Epithelial cell of umbilical artery (primary cell): ENCODE results near the gene SEBOX. TPM values are rescaled to one million over a fixed set of nuclear protein-coding genes. Genes with fewer than 3 reads are reported as not detected.

ENCODE experiments used
- total RNA-seq: library from RNA; depleted of rRNA; stranded (reverse); fragments of >200 nt; gene quantifications from 2 replicates; pipeline ENCODE4 v1.2.3, GENCODE V29; 2014

Gene SEBOX
- total RNA-seq, result not detected in 2 replicates

GRCh38 chr17:28364665-28365363 is at the start of gene SEBOX:
Gene SEBOX, minus strand, starts transcription at chr17:28365199. Its CDS starts 48 bp downstream, at chr17:28365151.

GRCh38 chr17:28405632-28406472 is 40.9 kb upstream of the SEBOX start, which contains the start of gene SLC46A1:
Gene SLC46A1, minus strand, starts transcription at chr17:28406212. Its CDS starts 98 bp downstream, at chr17:28406114.

GRCh38 chr17:28371245-28372202 is 6.5 kb upstream of the SEBOX start, which contains the start of gene SARM1:
Gene SARM1, plus strand, starts transcription at chr17:28371694. Its CDS starts 339 bp downstream, at chr17:28372033.

GRCh38 chr17:28370035-28370743 is 5.2 kb upstream of the SEBOX start, which contains the start of gene VTN:
Gene VTN, minus strand, starts transcription at chr17:28370307. Its CDS starts 104 bp downstream, at chr17:28370203.

GRCh38 chr17:28357061-28357900 is 7.7 kb downstream of the SEBOX start, which contains the start of gene POLDIP2:
Gene POLDIP2, minus strand, starts transcription at chr17:28357527. Its CDS starts 79 bp downstream, at chr17:28357448.

GRCh38 chr17:28335201-28335958 is 29.6 kb downstream of the SEBOX start, which contains the start of the genes IFT20 and TNFAIP1:
Gene IFT20, minus strand, starts transcription at chr17:28335472. Its CDS starts 3,487 bp downstream, at chr17:28331985.
Gene TNFAIP1, plus strand, starts transcription at chr17:28335761. Its CDS starts 3,761 bp downstream, at chr17:28339522.

GRCh38 chr17:28318759-28319597 is 46.0 kb downstream of the SEBOX start, which contains the start of gene TMEM97:
Gene TMEM97, plus strand, starts transcription at chr17:28319200. Its CDS starts 40 bp downstream, at chr17:28319240.

Other genes with a start within 250 kb of the SEBOX start
- 19.1 and 22.7 TPM in 2 replicates for gene TMEM97, start 46.0 kb downstream of the SEBOX start, total RNA-seq
- gene IFT20, start 29.7 kb downstream of the SEBOX start, total RNA-seq, result 72.3 and 84.1 TPM in 2 replicates
- gene TNFAIP1, start 29.4 kb downstream of the SEBOX start, total RNA-seq, result 29.2 and 36.6 TPM in 2 replicates
- gene POLDIP2, start 7.7 kb downstream of the SEBOX start, total RNA-seq, result 70.5 and 73.7 TPM in 2 replicates
- gene VTN, start 5.1 kb upstream of the SEBOX start, total RNA-seq, result under 0.01 and 0.30 TPM in 2 replicates
- gene SARM1, start 6.5 kb upstream of the SEBOX start, total RNA-seq, result 2.6 and 5.5 TPM in 2 replicates
- gene SLC46A1, start 41.0 kb upstream of the SEBOX start, total RNA-seq, result 1.6 and 4.4 TPM in 2 replicates
- gene SLC13A2, start 108.4 kb upstream of the SEBOX start, total RNA-seq, result not detected in 2 replicates
- not detected in 2 replicates for gene FOXN1, start 141.1 kb upstream of the SEBOX start, total RNA-seq
- gene UNC119, start 187.4 kb upstream of the SEBOX start, total RNA-seq, result 16.2 and 28.6 TPM in 2 replicates
- gene PIGS, start 206.3 kb upstream of the SEBOX start, total RNA-seq, result 55.9 and 69.9 TPM in 2 replicates
- gene ALDOC, start 211.7 kb upstream of the SEBOX start, total RNA-seq, result 19.8 and 41.9 TPM in 2 replicates
- 29.2 and 37.8 TPM in 2 replicates for gene SPAG5, start 233.8 kb upstream of the SEBOX start, total RNA-seq
- 2.6 and 4.9 TPM in 2 replicates for gene RSKR, start 249.0 kb upstream of the SEBOX start, total RNA-seq